GM12878 (cell line): ENCODE measurements around the gene IVD. TPM values are rescaled to one million over a fixed set of nuclear protein-coding genes. Genes with fewer than 3 reads are reported as not detected.

Source experiments
- BACH1 ChIP-seq: fragments of 450-650 bp; IDR thresholded peaks from 2 replicates; pipeline ENCODE4 v1.6.1; 2017; ENCODE audit warnings: mild to moderate bottlenecking, borderline replicate concordance
- BCL11A ChIP-seq: IDR thresholded peaks from 2 replicates; pipeline ENCODE4 v1.6.1; 2011; ENCODE audit warnings: low read depth, low read length
- CEBPB ChIP-seq, 2 experiments: fragments of 150-350 bp in 1 of 2; IDR thresholded peaks; 2 replicates each; pipeline ENCODE4 v1.6.1; 2012 to 2014; ENCODE audit warnings: low read depth in 2 of 2, low read length in 2 of 2, borderline replicate concordance in 1 of 2, inconsistent platforms in 1 of 2
- CHD2 ChIP-seq: IDR thresholded peaks from 2 replicates; pipeline ENCODE4 v1.6.1; 2011; ENCODE audit warnings: low read depth, low read length, improper control_type of control experiment, borderline replicate concordance
- CREM ChIP-seq: IDR thresholded peaks from 2 replicates; pipeline ENCODE4 v1.6.1; 2014; ENCODE audit warnings: antibody characterized with exemption, low read depth
- GATAD2B ChIP-seq: fragments of 450-650 bp; conservative IDR thresholded peaks from 2 replicates; pipeline ENCODE4 v1.6.1; 2017; ENCODE audit warnings: low read depth, mild to moderate bottlenecking, moderate library complexity
- IRF4 ChIP-seq: IDR thresholded peaks from 2 replicates; pipeline ENCODE4 v1.6.1; 2011; ENCODE audit warnings: low read depth, low read length
- MEF2B ChIP-seq: fragments of 450-650 bp; IDR thresholded peaks from 2 replicates; pipeline ENCODE4 v1.6.1; 2018; ENCODE audit warnings: mild to moderate bottlenecking, moderate library complexity; ENCODE audit not compliant: partially characterized antibody, poor library complexity, severe bottlenecking
- NFYB ChIP-seq: IDR thresholded peaks from 2 replicates; pipeline ENCODE4 v1.6.1; 2011; ENCODE audit warnings: low read depth, mild to moderate bottlenecking, low read length, improper control_type of control experiment, moderate library complexity; ENCODE audit not compliant: insufficient read depth
- NR2F1 ChIP-seq: fragments of 450-650 bp; conservative IDR thresholded peaks from 2 replicates; pipeline ENCODE4 v1.6.1; 2017; ENCODE audit warnings: mild to moderate bottlenecking
- NRF1 ChIP-seq: conservative IDR thresholded peaks from 2 replicates; pipeline ENCODE4 v1.6.1; 2011; ENCODE audit warnings: mild to moderate bottlenecking, low read depth, low read length, improper control_type of control experiment
- POLR2A ChIP-seq: IDR thresholded peaks from 2 replicates; pipeline ENCODE4 v1.6.1; 2011; ENCODE audit warnings: low read depth, mild to moderate bottlenecking, low read length
- SREBF1 ChIP-seq: IDR thresholded peaks from 2 replicates; pipeline ENCODE4 v1.6.1; 2012; ENCODE audit warnings: mild to moderate bottlenecking, low read length
- YBX1 ChIP-seq: fragments of 450-650 bp; IDR thresholded peaks from 2 replicates; pipeline ENCODE4 v1.6.1; 2016; ENCODE audit warnings: antibody characterized with exemption
- YY1 ChIP-seq: IDR thresholded peaks from 2 replicates; pipeline ENCODE4 v1.6.1; 2011; ENCODE audit warnings: low read depth, mild to moderate bottlenecking, low read length
- ZNF207 ChIP-seq: fragments of 450-650 bp; IDR thresholded peaks from 2 replicates; pipeline ENCODE4 v1.6.1; 2014; ENCODE audit warnings: antibody characterized with exemption, mild to moderate bottlenecking, borderline replicate concordance
- ZNF274 ChIP-seq: IDR thresholded peaks from one replicate; pipeline ENCODE4 v1.8.0; 2011; ENCODE audit not compliant: insufficient read length, insufficient read depth
- ZZZ3 ChIP-seq: IDR thresholded peaks from 2 replicates; pipeline ENCODE4 v1.6.1; 2011; ENCODE audit warnings: low read depth; ENCODE audit not compliant: control insufficient read depth, insufficient read length
- polyA plus RNA-seq, 11 experiments: library from polyadenylated mRNA; depleted of rRNA in 4 of 11; unstranded in 6 of 11; stranded (reverse) in 5 of 11; fragments of >200 nt; fragmentation: Nextera tagmentation in 4 of 11; fragmentation: Illumina TruSeq in 1 of 11; extraction: Ambion mirVana in 4 of 11; extraction: Trizol in 1 of 11; gene quantifications; 1 replicate in 1 of 11; 2 replicates in 10 of 11; pipeline versions ENCODE4 v1.2.1 to v1.2.3, GENCODE V29; 2011 to 2016; ENCODE audit warnings: inconsistent platforms in 2 of 11, missing spikeins in 2 of 11, low read depth in 1 of 11
- total RNA-seq, 4 experiments: library from RNA; depleted of rRNA in 3 of 4; stranded (reverse); fragments of >200 nt in 3 of 4; fragmentation: Illumina TruSeq in 1 of 4; extraction: Trizol in 1 of 4; gene quantifications; 2 replicates each; pipeline versions ENCODE4 v1.2.1 to v1.2.3, GENCODE V29; 2013 to 2021
- TF ChIP-seq, protein P1 (sequence below): IDR thresholded peaks from 2 replicates; pipeline ENCODE4 v1.6.1; 2012; ENCODE audit warnings: mild to moderate bottlenecking, low read depth, low read length
- TF ChIP-seq, protein P2 (sequence below): IDR thresholded peaks from 2 replicates; pipeline ENCODE4 v1.6.1; 2012; ENCODE audit warnings: low read length, inconsistent platforms
- TF ChIP-seq, protein P3 (sequence below): fragments of 450-650 bp; formaldehyde crosslinking; IDR thresholded peaks from 2 replicates; pipeline ENCODE4 v1.4.0; 2022; ENCODE audit warnings: mild to moderate bottlenecking, moderate library complexity
- TF ChIP-seq, protein P4 (sequence below): IDR thresholded peaks from 2 replicates; pipeline ENCODE4 v1.6.1; 2012; ENCODE audit warnings: low read depth, low read length, improper control_type of control experiment

Gene IVD
- total and polyA plus RNA-seq, 10 of the 15 experiments (the other 5 are each of a cell fraction or from before 2014, with no cell fraction given): 5.3 to 59.8 (median 45.7) TPM

DNA sequence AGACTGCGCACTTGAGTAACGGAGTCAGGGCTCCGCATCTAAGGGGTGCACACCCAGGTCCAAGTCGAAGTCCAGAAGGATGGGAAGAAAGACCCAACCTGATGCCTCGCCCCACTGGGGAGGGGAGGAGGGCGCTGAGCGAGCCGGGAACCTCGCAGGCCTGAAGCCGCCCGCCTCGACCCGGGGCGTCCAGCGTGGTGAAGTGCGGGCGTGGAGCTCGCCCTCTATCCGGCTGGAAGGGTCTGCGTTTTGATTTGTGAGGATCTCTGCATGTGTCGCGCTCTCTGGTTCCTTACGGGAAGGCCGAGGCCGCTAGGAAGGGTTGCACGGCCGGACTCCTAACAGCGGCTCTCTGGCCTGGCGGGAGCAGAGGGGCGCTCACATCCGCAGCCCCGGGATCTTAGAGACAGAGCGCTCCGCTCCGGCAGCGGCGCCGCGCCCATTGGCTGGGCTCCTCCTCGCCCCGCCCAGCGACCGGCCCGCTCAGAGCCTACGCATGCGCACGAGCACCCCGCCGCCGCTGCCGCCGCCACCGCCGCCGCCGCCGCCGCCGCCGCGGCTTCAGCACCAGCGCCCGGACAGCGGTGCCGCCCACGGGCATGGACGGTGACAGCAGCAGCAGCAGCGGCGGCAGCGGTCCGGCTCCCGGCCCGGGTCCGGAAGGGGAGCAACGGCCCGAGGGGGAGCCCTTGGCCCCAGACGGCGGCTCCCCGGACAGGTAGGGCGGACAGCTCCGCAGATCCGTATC lies 47.7 kb upstream of the IVD start, which contains the start of gene DISP2 (continued):
- TF ChIP-seq, protein P1, sequence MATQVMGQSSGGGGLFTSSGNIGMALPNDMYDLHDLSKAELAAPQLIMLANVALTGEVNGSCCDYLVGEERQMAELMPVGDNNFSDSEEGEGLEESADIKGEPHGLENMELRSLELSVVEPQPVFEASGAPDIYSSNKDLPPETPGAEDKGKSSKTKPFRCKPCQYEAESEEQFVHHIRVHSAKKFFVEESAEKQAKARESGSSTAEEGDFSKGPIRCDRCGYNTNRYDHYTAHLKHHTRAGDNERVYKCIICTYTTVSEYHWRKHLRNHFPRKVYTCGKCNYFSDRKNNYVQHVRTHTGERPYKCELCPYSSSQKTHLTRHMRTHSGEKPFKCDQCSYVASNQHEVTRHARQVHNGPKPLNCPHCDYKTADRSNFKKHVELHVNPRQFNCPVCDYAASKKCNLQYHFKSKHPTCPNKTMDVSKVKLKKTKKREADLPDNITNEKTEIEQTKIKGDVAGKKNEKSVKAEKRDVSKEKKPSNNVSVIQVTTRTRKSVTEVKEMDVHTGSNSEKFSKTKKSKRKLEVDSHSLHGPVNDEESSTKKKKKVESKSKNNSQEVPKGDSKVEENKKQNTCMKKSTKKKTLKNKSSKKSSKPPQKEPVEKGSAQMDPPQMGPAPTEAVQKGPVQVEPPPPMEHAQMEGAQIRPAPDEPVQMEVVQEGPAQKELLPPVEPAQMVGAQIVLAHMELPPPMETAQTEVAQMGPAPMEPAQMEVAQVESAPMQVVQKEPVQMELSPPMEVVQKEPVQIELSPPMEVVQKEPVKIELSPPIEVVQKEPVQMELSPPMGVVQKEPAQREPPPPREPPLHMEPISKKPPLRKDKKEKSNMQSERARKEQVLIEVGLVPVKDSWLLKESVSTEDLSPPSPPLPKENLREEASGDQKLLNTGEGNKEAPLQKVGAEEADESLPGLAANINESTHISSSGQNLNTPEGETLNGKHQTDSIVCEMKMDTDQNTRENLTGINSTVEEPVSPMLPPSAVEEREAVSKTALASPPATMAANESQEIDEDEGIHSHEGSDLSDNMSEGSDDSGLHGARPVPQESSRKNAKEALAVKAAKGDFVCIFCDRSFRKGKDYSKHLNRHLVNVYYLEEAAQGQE: peak; percentile 97
- TF ChIP-seq YY1 (0 out of 2 replicates have a peak, but pooled peaks have one; percentile 38), YBX1 (no peak), ZNF274 (no peak), BCL11A (no peak), NRF1 (peak; percentile 56), CHD2 (no peak), CEBPB (IDR thresholded peaks at IDR 0.05; ENCODE audit: borderline replicate concordance in 1 of 2, low read depth in 2 of 2, low read length in 2 of 2) (no peak), CREM (no peak), ZZZ3 (no peak), POLR2A (no peak; the same call in 1 of the 2 replicates), ZNF207 (no peak), GATAD2B (0 out of 2 replicates have a peak, but pooled peaks have one; percentile 63), NR2F1 (0 out of 2 replicates have a peak, but pooled peaks have one; percentile 25), SREBF1 (no peak), IRF4 (no peak), NFYB (peak; percentile 59; the same call in 1 of the 2 replicates), BACH1 (0 out of 2 replicates have a peak, but pooled peaks have one; percentile 53), MEF2B (no peak)
- TF ChIP-seq, protein P2, sequence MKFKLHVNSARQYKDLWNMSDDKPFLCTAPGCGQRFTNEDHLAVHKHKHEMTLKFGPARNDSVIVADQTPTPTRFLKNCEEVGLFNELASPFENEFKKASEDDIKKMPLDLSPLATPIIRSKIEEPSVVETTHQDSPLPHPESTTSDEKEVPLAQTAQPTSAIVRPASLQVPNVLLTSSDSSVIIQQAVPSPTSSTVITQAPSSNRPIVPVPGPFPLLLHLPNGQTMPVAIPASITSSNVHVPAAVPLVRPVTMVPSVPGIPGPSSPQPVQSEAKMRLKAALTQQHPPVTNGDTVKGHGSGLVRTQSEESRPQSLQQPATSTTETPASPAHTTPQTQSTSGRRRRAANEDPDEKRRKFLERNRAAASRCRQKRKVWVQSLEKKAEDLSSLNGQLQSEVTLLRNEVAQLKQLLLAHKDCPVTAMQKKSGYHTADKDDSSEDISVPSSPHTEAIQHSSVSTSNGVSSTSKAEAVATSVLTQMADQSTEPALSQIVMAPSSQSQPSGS: no peak
- TF ChIP-seq, protein P3, sequence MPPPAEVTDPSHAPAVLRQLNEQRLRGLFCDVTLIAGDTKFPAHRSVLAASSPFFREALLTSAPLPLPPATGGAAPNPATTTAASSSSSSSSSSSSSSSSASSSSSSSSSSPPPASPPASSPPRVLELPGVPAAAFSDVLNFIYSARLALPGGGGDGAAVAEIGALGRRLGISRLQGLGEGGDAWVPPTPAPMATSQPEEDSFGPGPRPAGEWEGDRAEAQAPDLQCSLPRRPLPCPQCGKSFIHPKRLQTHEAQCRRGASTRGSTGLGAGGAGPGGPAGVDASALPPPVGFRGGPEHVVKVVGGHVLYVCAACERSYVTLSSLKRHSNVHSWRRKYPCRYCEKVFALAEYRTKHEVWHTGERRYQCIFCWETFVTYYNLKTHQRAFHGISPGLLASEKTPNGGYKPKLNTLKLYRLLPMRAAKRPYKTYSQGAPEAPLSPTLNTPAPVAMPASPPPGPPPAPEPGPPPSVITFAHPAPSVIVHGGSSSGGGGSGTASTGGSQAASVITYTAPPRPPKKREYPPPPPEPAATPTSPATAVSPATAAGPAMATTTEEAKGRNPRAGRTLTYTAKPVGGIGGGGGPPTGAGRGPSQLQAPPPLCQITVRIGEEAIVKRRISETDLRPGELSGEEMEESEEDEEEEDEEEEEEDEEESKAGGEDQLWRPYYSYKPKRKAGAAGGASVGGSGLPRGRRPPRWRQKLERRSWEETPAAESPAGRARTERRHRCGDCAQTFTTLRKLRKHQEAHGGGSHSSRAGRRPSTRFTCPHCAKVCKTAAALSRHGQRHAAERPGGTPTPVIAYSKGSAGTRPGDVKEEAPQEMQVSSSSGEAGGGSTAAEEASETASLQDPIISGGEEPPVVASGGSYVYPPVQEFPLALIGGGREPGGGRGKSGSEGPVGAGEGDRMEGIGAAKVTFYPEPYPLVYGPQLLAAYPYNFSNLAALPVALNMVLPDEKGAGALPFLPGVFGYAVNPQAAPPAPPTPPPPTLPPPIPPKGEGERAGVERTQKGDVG (CRISPR knock-in tag): no peak
- TF ChIP-seq, protein P4, sequence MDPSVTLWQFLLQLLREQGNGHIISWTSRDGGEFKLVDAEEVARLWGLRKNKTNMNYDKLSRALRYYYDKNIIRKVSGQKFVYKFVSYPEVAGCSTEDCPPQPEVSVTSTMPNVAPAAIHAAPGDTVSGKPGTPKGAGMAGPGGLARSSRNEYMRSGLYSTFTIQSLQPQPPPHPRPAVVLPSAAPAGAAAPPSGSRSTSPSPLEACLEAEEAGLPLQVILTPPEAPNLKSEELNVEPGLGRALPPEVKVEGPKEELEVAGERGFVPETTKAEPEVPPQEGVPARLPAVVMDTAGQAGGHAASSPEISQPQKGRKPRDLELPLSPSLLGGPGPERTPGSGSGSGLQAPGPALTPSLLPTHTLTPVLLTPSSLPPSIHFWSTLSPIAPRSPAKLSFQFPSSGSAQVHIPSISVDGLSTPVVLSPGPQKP: no peak
